Measurements from ENCODE around the gene TCF4.
A peak's percentile ranks its signal among the peaks of the same experiment; 100 is the strongest.

TCF4 gene

GRCh38 chr18:55588111-55588869 lies at the start of gene TCF4:
Gene TCF4, minus strand, starts transcription at chr18:55588192. Its CDS starts 1,076 bp downstream, at chr18:55587116.
- no peak for DNase-seq (ENCODE audit: low read depth)

- DNase-seq (ENCODE audit: low read depth): no peak
Measured at GRCh38 chr18:55637204-55637603, 49.2 kb upstream of the TCF4 start.

DNA sequence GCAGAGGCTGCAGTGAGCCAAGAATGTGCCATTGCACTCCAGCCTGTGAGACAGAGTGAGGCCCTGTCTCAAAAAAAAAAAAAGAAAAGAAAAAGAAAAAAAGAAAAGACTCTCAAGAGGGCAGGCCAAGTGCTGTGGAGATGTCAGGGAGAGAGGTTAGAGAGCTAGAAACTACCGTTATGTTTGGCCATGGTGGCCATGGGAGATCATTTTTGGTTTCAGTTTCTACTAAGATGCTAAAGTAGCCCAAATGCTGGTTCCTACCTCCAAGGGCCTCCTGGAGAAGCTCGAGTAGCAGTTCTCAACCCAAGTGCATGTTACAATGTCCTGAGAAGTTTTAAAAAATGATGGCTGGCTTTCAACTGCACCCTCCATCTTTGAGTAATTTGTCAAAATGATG lies 47.4 kb upstream of the TCF4 start:
- DNase-seq (ENCODE audit: low read depth): no peak

- DNase-seq (ENCODE audit: low read depth): no peak
Measured at GRCh38 chr18:55634545-55634944, 46.6 kb upstream of the TCF4 start.

GRCh38 chr18:55633032-55633431 lies 45.0 kb upstream of the TCF4 start:
- DNase-seq (ENCODE audit: low read depth): no peak

GRCh38 chr18:55629133-55629532 lies 41.1 kb upstream of the TCF4 start:
- DNase-seq (ENCODE audit: low read depth): no peak

- DNase-seq (ENCODE audit: low read depth): no peak
Measured at GRCh38 chr18:55627007-55627406, 39.0 kb upstream of the TCF4 start.

- DNase-seq (ENCODE audit: low read depth): no peak
Measured at GRCh38 chr18:55625901-55626300, 37.9 kb upstream of the TCF4 start.

DNA sequence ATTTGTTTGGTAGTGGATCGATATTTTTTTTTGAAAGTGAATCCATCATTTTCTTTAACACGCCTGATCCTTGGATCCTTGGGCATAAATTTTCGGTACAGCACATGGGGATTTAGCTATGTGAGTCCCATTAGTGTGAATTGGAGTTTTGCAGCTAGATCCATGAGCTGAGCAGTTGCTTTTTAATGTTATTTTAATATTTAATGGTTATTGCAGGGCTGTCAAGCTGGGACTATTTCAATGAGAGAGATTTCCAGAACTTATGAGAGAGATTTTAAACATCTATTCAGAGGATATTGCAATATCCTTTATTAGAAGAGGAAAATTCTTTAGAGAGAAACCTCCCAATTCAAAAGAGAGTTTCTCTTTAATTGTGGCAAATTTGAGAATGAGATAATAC lies 35.6 kb upstream of the TCF4 start:
- no peak for DNase-seq (ENCODE audit: low read depth)

GRCh38 chr18:55610506-55610905 lies 22.5 kb upstream of the TCF4 start:
- no peak for DNase-seq (ENCODE audit: low read depth)

DNA sequence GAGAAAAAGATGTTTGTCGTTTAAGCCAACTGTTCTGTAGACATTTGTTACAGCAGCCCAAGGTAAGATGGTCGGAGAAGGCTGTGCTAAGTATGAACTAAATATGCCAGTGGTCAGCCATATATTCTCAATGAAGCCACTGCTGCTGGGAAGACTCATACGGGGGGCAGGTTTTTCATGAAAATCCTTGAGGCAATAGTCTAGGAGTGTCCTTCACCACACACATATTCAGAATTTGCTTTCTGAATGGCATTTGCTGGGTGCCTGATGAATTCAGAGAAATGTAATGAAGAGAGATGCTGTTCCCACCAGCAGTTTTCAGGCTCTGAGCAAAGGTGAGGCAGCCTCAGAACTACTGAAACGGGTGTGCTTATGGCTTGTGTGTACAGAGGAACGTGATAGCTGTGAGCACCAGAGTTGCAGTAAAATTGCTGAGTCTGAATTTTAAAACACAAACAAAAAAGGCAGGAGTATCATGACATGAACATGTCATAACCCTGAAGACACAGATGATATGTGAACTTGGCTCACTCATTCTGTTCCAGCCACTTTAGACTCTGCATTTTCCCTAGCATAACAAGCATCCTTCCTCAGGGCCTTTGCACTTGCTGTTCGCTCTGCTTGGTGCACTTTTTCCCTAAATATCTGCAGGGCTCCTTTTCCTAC lies 21.3 kb upstream of the TCF4 start:
- DNase-seq (ENCODE audit: low read depth): no peak

GRCh38 chr18:55608497-55608896 lies 20.5 kb upstream of the TCF4 start:
- DNase-seq (ENCODE audit: low read depth): no peak

GRCh38 chr18:55607773-55608172 lies 19.8 kb upstream of the TCF4 start:
- DNase-seq (ENCODE audit: low read depth): no peak

- no peak for DNase-seq (ENCODE audit: low read depth)
Measured at GRCh38 chr18:55605733-55606338, 17.8 kb upstream of the TCF4 start.

GRCh38 chr18:55603775-55604174 lies 15.8 kb upstream of the TCF4 start:
- no peak for DNase-seq (ENCODE audit: low read depth)

GRCh38 chr18:55593888-55594287 lies 5.9 kb upstream of the TCF4 start:
- no peak for DNase-seq (ENCODE audit: low read depth)

DNA sequence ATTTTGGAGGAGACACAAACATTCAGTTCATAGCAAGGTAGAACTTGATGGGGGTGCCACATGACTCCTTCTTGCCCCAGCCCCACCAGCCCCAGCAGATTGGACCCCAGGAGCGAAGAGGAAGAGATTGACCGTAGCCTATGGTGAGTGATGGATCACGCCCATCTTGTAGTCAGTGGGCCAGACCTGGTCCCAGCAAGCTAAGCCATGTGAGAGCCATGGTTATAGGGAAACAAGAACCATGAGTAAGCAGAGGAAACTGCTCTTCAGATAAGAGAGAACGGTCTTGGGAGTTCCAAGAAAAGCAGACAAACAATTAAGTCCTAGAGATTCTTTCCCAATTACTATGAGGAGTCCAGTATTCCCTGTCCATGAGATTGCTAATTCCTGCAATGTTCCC lies 4.6 kb upstream of the TCF4 start:
- DNase-seq (ENCODE audit: low read depth): no peak

GRCh38 chr18:55592106-55592505 lies 4.1 kb upstream of the TCF4 start:
- DNase-seq (ENCODE audit: low read depth): no peak

GRCh38 chr18:55589625-55590291 lies 1.8 kb upstream of the TCF4 start:
- peak; percentile 36 for DNase-seq (ENCODE audit: low read depth)

- no peak for DNase-seq (ENCODE audit: low read depth)
Measured at GRCh38 chr18:55588870-55589595, 1.0 kb upstream of the TCF4 start.

DNA sequence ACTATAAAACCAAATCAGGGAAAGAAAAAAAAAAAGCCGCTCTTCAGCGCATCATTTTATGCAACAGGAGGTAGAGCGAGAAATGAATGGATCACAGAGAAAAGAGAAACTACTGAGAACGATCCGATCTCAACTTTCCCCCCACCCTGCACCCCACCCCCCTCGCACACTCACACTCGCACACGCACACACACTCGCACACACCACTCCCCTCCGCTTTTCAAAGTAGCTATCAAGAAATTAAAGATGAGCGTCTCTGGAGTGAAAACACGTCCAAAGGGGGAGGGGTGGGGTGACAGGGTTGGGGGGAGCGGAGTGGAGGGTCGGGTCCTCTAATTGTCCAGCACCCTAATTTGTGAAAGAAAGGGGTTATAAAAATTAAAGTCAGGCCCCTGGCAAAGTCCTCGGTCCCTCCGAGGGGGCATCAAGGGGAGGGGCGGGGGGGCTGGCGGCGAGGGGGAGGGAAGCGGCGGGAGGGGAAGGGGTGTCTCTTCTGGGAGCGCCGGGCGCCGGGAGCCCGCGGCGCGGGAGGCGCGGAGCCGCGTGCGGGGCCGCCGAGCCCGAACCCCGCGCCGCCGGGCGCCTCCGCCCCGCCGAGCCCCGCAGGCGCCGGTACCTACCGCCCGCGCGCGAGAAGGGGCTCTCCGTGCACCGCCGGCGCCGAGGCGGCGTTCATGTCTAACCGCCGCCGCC lies 428 bp downstream of the TCF4 start:
- no peak for DNase-seq (ENCODE audit: low read depth)

All from stimulated activated CD8-positive, alpha-beta memory T cell treated with anti-CD3 and anti-CD28 coated beads, Interleukin-15, amount 100 ng/mL, for 24 hours (primary cell).